K562 (cell line): Measurements from ENCODE around the gene MYB. TPM values are rescaled to one million over a fixed set of nuclear protein-coding genes. Genes with fewer than 3 reads are reported as not detected.
A peak's percentile ranks its signal among the peaks of the same experiment; 100 is the strongest.

Source experiments
- BCLAF1 ChIP-seq, 2 experiments: fragments of 450-650 bp in 1 of 2; IDR thresholded peaks; 2 replicates each; pipeline ENCODE4 v1.6.1; 2011 to 2017; ENCODE audit warnings: low read depth in 2 of 2, antibody characterized with exemption in 1 of 2, borderline replicate concordance in 1 of 2, low read length in 1 of 2, mild to moderate bottlenecking in 1 of 2, mixed read lengths in 1 of 2; ENCODE audit not compliant: control insufficient read depth in 1 of 2
- CTBP1 ChIP-seq: fragments of 450-650 bp; IDR thresholded peaks from 2 replicates; pipeline ENCODE4 v1.6.1; 2016; ENCODE audit warnings: borderline replicate concordance
- E2F1 ChIP-seq: sonication (generic); formaldehyde crosslinking; IDR thresholded peaks from 2 replicates; pipeline ENCODE4 v1.8.1; 2023; ENCODE audit warnings: mild to moderate bottlenecking, missing genetic modification reagents, moderate library complexity
- LARP7 ChIP-seq: fragments of 450-650 bp; IDR thresholded peaks from 2 replicates; pipeline ENCODE4 v1.6.1; 2016
- PATZ1 ChIP-seq: fragments of 250-450 bp; sonication (Bioruptor Pico); IDR thresholded peaks from 2 replicates; pipeline ENCODE4 v1.5.0; 2020; ENCODE audit warnings: mild to moderate bottlenecking, borderline replicate concordance
- SRSF3 ChIP-seq: fragments of 200-400 bp; formaldehyde crosslinking; IDR thresholded peaks from 2 replicates; pipeline ENCODE4 v1.6.1; 2016; ENCODE audit warnings: mild to moderate bottlenecking, low read length, moderate library complexity; ENCODE audit not compliant: insufficient read depth
- ZNF184 ChIP-seq: sonication (generic); formaldehyde crosslinking; IDR thresholded peaks from 2 replicates; pipeline ENCODE4 v1.5.0; 2020; ENCODE audit warnings: missing genetic modification reagents
- polyA plus RNA-seq, 8 experiments: library from polyadenylated mRNA; depleted of rRNA in 4 of 8; stranded (reverse) in 5 of 8; unstranded in 3 of 8; fragments of >200 nt; fragmentation: Nextera tagmentation in 2 of 8; fragmentation: Illumina TruSeq in 1 of 8; extraction: Ambion mirVana in 2 of 8; extraction: Trizol in 1 of 8; gene quantifications; 2 replicates each; pipeline versions ENCODE4 v1.2.1 to v1.2.3, GENCODE V29; 2011 to 2014; ENCODE audit warnings: inconsistent platforms in 1 of 8, missing spikeins in 1 of 8
- total RNA-seq, 7 experiments: library from RNA; depleted of rRNA in 6 of 7; stranded (reverse); fragments of >200 nt in 6 of 7; fragmentation: Illumina TruSeq in 2 of 7; extraction: Trizol in 2 of 7; gene quantifications; 2 replicates each; pipeline versions ENCODE4 v1.2.1 to v1.2.3, GENCODE V29; 2011 to 2021; ENCODE audit warnings: low replicate concordance in 1 of 7
- TF ChIP-seq, protein P1 (sequence below): sonication (generic); IDR thresholded peaks from 2 replicates; pipeline ENCODE4 v1.6.1; 2016
- TF ChIP-seq, protein P2 (sequence below): fragments of 150-350 bp; conservative IDR thresholded peaks from 2 replicates; pipeline ENCODE4 v1.6.1; 2014; ENCODE audit warnings: low read length

Gene MYB
- total and polyA plus RNA-seq, 9 of the 15 experiments (the other 6 are each of a cell fraction or from before 2014, with no cell fraction given): 35.8 to 218 (median 140) TPM

DNA sequence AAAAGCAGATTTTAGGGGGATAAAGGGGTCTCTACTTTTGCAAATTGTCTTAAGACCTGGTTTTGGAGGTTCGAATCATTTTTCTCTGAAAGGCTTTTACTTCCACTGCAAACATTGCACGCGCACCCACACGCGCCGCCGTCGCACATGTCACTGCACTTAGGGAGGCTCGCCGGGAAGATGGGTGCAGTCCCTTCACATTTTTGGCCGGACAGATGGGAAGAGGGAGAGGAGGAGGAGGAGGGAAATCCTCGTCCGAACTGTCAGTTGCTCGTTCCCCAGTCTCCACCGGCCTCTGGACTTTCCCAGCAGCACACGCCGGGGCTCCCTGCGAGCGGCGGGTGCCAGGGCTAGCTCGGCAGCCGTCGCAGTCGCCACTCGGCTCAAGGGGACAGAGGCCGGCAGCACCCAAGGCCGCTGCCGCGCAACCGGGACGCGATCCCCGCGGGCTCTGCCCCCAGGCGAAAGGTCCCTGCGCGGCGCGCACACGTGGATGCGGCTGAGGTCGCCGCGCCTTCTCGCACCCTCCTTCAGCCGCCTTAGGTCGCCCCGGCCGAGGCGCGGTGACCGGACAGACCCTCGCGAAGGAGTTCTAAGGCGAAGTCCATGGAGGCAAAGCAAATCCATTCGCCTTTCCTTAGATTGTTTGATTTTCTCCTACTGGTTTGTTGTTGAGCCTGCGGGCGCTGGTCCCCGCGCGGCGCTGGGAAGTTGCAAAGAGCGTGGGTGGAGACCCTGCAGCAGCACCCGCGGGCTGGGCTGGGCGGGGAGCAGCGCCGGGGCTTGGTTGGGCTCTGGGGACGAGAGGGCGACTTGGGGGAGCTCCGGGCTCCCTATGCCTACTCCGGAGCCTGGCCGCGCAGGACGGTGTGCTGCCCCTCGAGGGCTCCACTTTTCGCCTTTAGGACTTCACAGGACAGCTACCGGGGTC, 1.2 kb downstream of the MYB start (continued):
- TF ChIP-seq PATZ1 (CRISPR knock-in tag): no peak
- TF ChIP-seq CTBP1: no peak
- TF ChIP-seq, protein P1, sequence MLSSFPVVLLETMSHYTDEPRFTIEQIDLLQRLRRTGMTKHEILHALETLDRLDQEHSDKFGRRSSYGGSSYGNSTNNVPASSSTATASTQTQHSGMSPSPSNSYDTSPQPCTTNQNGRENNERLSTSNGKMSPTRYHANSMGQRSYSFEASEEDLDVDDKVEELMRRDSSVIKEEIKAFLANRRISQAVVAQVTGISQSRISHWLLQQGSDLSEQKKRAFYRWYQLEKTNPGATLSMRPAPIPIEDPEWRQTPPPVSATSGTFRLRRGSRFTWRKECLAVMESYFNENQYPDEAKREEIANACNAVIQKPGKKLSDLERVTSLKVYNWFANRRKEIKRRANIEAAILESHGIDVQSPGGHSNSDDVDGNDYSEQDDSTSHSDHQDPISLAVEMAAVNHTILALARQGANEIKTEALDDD: no peak
- no peak for TF ChIP-seq BCLAF1 (IDR thresholded peaks at IDR 0.05; ENCODE audit: borderline replicate concordance in 1 of 2, control insufficient read depth in 1 of 2, low read depth in 2 of 2, low read length in 1 of 2)
- TF ChIP-seq ZNF184 (CRISPR knock-in tag): no peak
- 0 out of 2 replicates have a peak, but pooled peaks have one; percentile 77 for TF ChIP-seq SRSF3
- TF ChIP-seq E2F1 (CRISPR knock-in tag): no peak
- TF ChIP-seq LARP7: no peak
- TF ChIP-seq, protein P2, sequence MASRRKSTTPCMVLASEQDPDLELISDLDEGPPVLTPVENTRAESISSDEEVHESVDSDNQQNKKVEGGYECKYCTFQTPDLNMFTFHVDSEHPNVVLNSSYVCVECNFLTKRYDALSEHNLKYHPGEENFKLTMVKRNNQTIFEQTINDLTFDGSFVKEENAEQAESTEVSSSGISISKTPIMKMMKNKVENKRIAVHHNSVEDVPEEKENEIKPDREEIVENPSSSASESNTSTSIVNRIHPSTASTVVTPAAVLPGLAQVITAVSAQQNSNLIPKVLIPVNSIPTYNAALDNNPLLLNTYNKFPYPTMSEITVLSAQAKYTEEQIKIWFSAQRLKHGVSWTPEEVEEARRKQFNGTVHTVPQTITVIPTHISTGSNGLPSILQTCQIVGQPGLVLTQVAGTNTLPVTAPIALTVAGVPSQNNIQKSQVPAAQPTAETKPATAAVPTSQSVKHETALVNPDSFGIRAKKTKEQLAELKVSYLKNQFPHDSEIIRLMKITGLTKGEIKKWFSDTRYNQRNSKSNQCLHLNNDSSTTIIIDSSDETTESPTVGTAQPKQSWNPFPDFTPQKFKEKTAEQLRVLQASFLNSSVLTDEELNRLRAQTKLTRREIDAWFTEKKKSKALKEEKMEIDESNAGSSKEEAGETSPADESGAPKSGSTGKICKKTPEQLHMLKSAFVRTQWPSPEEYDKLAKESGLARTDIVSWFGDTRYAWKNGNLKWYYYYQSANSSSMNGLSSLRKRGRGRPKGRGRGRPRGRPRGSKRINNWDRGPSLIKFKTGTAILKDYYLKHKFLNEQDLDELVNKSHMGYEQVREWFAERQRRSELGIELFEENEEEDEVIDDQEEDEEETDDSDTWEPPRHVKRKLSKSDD: no peak
